ENCODE data around the gene SRP68.
"Not testable (repeated sequence)": the region's sequence is repeated elsewhere in the genome, so short reads cannot be mapped to it uniquely, and the experiment has no call there.

The SRP68 gene

GRCh38 chr17:76089680-76090516 is 17.6 kb upstream of the SRP68 start:
- FAIRE-seq: no peak

DNA sequence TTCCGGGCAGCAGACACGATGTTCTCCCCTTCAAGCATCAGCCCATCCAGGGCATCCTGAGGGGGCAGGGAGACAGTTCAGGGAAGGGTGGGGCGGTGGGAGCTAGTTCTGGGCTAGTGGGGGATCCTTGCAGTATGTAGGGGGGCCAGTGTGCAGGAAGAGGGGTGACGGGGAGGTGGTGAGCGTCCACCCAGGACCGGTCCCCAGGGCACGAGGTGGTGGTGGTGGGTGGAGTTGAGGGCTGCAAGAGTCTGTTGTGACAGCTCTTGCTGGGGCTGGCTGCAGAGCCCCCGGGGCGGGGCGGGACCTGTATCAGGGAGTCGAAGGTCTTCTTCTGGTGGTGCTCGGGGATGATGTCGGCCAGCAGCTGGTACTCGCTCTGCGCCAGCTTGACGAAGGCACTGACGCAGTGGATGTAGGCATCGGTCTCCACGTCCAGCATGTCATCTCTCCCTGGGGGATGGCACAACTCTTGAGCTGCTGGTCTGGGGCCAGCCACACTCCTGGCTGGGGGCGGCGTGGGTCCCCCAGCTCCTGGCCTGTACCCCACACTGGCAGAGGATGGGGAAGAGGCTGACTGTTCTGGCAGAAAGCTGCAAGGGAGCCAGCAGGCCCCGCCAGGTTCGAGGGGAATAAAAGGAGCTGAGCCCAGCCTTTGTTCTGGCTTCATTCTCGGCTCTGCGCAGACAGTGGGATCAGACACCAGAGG is 16.7 kb upstream of the SRP68 start:
- no peak for FAIRE-seq

DNA sequence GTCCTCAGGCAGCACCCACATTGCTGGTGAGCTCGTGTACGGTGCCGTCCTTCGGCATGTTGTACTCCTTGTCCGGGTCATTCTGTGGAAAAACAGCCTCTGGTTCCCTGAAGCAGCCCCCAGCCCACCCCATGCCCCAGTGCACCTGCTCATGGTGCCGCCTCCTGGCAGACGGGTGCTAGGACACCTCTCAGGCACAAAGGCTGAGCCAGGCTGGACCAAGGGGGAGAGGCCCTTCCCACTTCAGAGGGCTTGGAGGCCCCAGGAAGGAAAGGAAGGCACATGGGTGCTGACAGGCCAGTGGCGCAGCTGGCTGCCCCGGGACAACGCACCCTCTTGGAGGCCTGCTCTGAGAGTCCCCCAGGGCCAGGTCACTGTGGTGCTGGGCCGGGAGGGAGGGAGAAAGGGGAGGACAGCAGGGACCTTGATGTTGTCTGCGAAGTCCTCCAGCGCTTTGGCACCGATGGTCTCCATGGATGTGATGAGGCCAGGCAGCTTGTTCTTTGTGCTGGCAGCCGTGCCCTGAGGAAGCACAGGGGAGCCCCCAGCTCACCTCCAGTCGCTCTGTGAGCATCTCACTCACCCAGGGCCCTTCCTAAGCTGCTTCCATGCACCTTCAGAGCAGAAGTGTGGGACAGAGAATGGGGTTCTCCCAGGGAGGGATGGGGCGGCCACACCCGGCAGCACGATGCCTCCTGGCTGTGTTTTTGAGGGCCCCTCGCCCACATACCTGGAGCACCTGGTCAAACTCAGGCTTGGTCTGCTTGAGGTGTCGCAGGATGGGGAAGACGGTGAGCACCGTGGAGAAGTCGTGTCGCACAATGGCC is 15.9 kb upstream of the SRP68 start:
- no peak for FAIRE-seq

DNA sequence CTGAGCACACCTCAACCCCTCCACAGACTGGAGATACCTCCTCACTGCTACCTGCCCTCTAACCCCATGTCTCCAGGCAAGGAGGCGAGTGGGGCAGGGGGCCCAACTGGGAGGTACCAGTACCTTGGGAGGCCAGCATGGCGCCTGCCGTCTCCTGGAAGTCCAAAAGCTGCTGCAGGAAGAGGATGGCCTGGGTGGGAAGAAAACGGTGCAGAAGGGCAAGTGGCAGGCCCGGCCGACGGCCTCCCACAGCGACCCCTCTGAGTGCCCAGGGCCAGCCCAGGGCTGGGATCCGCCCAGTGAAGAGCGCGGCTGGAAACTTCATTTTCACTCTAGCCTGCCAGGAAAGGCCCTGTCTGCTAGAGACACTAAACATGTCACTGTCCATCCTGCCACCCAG is 15.2 kb upstream of the SRP68 start:
- no peak for FAIRE-seq

DNA sequence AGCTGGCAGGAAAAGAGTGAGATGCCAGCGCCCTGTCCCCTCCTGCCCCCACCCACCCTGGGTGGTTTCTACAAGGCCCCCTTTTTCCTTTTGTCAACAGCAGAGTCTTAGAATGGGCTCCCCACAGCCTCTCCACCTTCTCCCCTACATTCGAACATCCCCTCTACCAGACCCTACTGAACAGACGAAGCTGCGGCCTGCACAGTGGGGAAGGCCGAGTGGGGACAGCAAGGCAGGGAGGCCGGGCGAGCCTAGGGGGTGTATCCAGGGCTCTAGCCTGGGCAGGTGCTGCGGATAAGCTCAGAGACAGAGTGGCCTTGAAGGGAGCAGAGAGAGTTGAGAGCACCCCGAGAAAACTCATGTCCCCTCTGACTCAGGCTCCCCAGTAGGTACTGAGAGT is 14.1 kb upstream of the SRP68 start:
- no peak for FAIRE-seq

GRCh38 chr17:76085731-76086366 is 13.5 kb upstream of the SRP68 start:
- no peak for FAIRE-seq

DNA sequence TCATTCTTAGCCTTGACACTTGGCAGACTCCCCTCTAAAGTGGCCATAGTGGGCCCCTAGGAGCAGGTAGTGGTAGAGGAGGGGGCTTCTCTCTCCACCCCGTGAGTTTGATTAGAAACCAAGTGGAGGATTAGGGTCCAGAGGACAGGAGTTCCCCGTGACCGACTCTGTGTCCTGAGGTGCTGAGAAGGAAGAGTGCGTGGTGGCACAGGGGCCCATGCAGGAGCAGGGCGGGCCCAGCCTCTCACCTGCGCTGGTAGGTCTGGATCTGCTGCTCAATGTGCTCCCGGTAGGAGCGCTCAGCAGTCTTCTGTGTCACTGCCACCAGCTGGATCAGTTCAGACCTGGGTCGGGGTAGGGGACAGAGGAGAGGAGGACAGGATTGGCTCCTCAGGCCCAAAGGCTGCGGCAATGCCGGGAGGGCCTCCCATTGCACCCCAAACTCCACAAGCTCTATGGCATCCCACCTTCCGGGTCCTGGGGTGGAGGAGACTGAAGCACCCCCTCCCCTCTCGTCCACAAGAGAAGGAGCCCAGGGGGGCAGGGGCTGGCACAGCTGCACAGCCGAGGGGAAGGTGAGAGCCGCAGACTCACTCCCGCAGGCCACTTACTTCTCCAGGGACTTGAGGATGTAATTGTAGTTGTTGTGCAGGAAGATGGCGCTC is 12.9 kb upstream of the SRP68 start:
- no peak for FAIRE-seq

- no peak for FAIRE-seq
Measured at GRCh38 chr17:76083536-76084182, 11.3 kb upstream of the SRP68 start.

GRCh38 chr17:76082326-76083251 is 10.3 kb upstream of the SRP68 start:
- FAIRE-seq: no peak

DNA sequence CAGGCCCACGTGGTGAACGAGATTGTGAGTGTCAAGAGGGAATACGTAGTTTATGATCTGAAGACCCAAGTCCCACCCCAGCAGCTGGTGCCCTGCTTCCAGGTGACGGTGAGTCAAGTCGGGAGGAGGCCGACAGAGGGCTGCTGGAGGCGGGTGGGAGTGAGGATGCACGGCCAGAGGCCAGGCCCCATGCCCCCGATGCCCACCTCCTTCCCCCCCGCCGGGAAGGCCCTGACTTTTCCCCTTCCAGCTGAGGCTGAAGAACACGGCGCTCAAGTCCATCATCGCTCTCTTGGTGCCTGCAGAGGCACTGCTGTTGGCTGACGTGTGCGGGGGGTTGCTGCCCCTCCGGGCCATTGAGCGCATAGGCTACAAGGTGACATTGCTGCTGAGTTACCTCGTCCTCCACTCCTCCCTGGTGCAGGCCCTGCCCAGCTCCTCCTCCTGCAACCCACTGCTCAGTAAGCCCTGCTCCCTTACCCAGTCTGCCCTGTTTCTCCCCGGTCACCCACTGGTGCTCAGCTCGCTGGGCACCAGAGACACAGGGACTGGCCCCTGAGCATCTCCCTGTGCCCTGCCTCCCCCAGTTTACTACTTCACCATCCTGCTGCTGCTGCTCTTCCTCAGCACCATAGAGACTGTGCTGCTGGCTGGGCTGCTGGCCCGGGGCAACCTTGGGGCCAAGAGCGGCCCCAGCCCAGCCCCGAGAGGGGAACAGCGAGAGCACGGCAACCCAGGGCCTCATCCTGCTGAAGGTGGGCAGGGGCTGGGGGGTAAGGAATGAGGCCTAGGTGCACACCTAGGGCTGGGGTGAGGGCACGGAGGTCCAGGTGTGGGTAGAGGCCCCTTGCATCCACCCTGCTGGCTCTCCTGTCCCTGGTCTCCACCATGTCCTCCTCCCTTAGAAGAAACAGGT is 9.2 kb upstream of the SRP68 start:
- FAIRE-seq: no peak

GRCh38 chr17:76080768-76081287 is 8.5 kb upstream of the SRP68 start:
- no peak for FAIRE-seq

GRCh38 chr17:76079956-76080767 is 7.8 kb upstream of the SRP68 start:
- FAIRE-seq: no peak

GRCh38 chr17:76079535-76079955 is 7.2 kb upstream of the SRP68 start:
- no peak for FAIRE-seq

DNA sequence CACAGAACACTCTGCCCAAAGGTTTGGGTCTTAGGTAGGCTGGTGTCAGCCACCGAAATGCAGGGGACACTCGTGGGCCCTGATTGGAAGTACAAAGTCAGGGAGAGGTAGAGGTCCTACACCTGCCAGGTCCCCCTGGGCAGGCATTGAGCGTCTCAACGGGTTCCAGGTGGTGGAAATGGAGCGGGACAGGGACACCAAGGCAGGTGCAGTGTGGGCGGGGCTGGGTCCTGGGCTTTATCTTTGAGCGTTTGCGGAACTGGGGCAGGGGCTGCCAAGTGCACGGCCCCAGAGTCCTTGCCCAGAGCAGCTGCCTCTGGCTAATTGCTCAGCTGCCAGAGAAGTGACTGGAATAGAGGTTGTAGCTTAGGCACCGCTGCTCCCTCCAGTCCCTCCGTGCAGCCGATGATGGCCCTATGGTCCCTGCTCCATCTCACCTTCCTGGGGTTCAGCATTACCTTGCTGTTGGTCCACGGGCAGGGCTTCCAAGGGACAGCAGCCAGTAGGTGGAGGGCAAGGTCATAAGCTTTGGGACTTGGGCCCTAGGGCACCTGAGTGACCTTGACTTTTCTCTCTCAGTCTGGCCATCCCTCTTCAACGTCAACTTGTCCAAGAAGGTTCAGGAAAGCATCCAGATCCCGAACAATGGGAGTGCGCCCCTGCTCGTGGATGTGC is 6.7 kb upstream of the SRP68 start, which contains the start of gene ZACN:
Gene ZACN, plus strand, starts transcription at position 323 of the 675 bp plus-strand sequence. Its CDS starts 83 bp downstream, at position 406.
- FAIRE-seq: no peak

DNA sequence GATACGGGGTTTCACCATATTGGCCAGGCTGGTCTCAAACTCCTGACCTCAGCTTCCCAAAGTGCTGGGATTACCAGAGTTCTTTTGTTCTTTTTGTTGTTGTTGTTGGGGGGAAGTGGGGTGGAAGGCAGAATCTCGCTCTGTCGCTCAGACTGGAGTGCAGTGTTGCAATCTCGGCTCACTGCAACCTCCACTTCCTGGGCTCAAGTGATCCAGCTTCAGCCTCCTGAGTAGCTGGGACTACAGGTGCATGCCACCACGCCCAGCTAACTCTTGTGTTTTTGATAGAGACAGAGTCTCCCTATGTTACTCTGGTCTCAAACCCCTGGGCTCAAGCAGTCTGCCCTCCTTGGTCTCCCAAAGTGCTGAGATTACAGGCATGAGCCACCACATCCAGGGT is 6.1 kb upstream of the SRP68 start:
- FAIRE-seq: not testable (repeated sequence)

DNA sequence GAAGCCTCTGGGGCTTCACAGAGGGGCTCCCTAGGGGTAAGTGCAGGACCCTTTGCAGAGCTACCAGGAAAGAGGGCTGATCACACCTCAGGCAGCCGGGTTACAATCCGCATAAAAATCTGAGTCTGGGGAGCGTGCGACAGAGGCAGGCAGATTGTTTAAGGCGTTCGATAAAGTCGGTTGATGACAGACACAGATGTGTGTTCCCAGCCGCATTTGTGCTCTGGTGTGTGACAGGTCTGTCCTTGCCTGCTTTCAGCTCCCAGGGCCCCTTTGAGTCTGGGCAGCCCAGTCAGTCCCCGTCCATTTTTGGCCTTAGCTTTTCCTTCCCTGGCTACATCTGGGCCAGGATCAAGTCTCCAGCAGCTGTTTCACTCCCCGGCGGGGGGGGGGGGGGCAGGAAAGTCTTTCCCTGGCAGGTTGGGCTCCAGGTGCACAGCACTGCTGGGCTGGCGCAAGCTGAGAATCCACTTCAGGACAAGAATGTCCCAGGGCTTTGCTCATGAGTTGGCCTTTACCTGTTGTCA is 5.3 kb upstream of the SRP68 start:
- no peak for FAIRE-seq

All from TTC549 (cell line).